SU-DHL-6 (cell line): ENCODE measurements around the gene LRRC75A.

Source experiments
- H2AFZ ChIP-seq: fragments of 200-600 bp; sonication (generic); 2 replicates; pipeline ENCODE4 v1.6.1; 2014; ENCODE audit warnings: low read depth, mild to moderate bottlenecking, moderate library complexity, mixed read lengths, antibody characterized with exemption, low read length; ENCODE audit not compliant: severe bottlenecking
- H3F3A ChIP-seq: fragments of 200-600 bp; shearing (Covaris generic); 2 replicates; pipeline ENCODE4 v1.6.0; 2016; ENCODE audit warnings: antibody characterized with exemption, mild to moderate bottlenecking; ENCODE audit not compliant: insufficient read depth
- H3K27ac ChIP-seq: fragments of 200-600 bp; sonication (generic); 2 replicates; pipeline ENCODE4 v1.5.1; 2016; ENCODE audit warnings: low read depth, mild to moderate bottlenecking, low read length, moderate library complexity, mixed read lengths
- H3K27me3 ChIP-seq: fragments of 200-600 bp; sonication (generic), shearing (Covaris generic); 2 replicates; pipeline ENCODE4 v1.6.0; 2014; ENCODE audit warnings: mild to moderate bottlenecking, low read length
- H3K36me3 ChIP-seq: fragments of 200-600 bp; sonication (generic); 2 replicates; pipeline ENCODE4 v1.6.1; 2014; ENCODE audit warnings: mild to moderate bottlenecking, low read length, mixed read lengths
- H3K4me2 ChIP-seq: fragments of 300-600, 200-600 bp; shearing (Covaris generic), sonication (generic); 2 replicates; pipeline ENCODE4 v1.6.0; 2014; ENCODE audit warnings: low read length, low read depth, mild to moderate bottlenecking; ENCODE audit not compliant: poor library complexity, severe bottlenecking
- H3K4me3 ChIP-seq: fragments of 200-600 bp; sonication (generic); 2 replicates; pipeline ENCODE4 v1.5.1; 2014; ENCODE audit warnings: antibody characterized with exemption, low read length, mild to moderate bottlenecking, mixed read lengths; ENCODE audit not compliant: insufficient read depth, poor library complexity, severe bottlenecking
- H3K79me2 ChIP-seq: fragments of 200-600 bp; sonication (generic); 2 replicates; pipeline ENCODE4 v1.6.1; 2014; ENCODE audit warnings: mild to moderate bottlenecking, low read length, moderate library complexity; ENCODE audit not compliant: insufficient read depth
- H3K9ac ChIP-seq: fragments of 200-600 bp; sonication (generic); 2 replicates; pipeline ENCODE4 v1.7.0; 2014; ENCODE audit warnings: mild to moderate bottlenecking, low read length
- H3K9me2 ChIP-seq: fragments of 200-600 bp; sonication (generic); replicated peaks from 2 replicates; pipeline ENCODE4 v1.6.1; 2014; ENCODE audit warnings: low read length; ENCODE audit not compliant: insufficient read depth
- H3K9me3 ChIP-seq: fragments of 200-600 bp; sonication (generic); 2 replicates; pipeline ENCODE4 v1.6.1; 2014; ENCODE audit warnings: low read length, mixed read lengths; ENCODE audit not compliant: insufficient read depth
- H4K20me1 ChIP-seq: fragments of 200-600 bp; sonication (generic); 2 replicates; pipeline ENCODE4 v1.6.1; 2014; ENCODE audit warnings: low read depth, mild to moderate bottlenecking, antibody characterized with exemption, low read length, moderate library complexity, mixed read lengths
- EZH2phosphoT487 ChIP-seq: fragments of 200-600 bp; sonication (generic), shearing (Covaris generic); conservative IDR thresholded peaks from 2 replicates; pipeline ENCODE4 v1.6.1; 2018; ENCODE audit warnings: mild to moderate bottlenecking, antibody characterized with exemption, low read length, moderate library complexity, mixed read lengths
- TF ChIP-seq, protein P1 (sequence below): fragments of 200-600 bp; sonication (generic); IDR thresholded peaks from one replicate; pipeline ENCODE4 v1.5.1; 2017; ENCODE audit warnings: antibody characterized with exemption, mild to moderate bottlenecking, low read length, moderate library complexity; ENCODE audit not compliant: insufficient read depth, poor library complexity, severe bottlenecking

LRRC75A gene

DNA sequence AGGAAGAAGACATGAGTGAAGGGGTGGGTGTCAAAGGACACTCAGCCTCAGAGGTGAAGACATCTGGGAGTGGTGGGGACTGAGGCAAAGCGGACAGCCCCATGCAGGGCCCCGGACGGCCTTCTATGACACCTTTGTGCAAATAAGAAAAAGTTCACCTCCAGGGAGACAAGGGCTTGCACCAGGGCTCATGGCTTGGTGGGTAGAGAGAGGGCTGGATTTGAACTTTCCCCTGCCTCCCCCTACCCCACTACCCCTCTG lies 30.5 kb downstream of the LRRC75A start:
- Histone ChIP-seq H3K79me2 (no peaks in the 10 kb centered on the region), H3K27ac (no peak overlapping the region), H4K20me1 (no peaks in the 10 kb centered on the region), H3K9me3 (no peaks in the 10 kb centered on the region), H3K36me3 (no peaks in the 10 kb centered on the region), H2AFZ (no peak overlapping the region), H3K9ac (no peak overlapping the region), H3K27me3 (no peaks in the 10 kb centered on the region), H3F3A (no peaks in the 10 kb centered on the region), H3K4me2 (no peak overlapping the region), H3K4me3 (no peak overlapping the region), H3K9me2 (no peaks in the 10 kb centered on the region)
- no peak for TF ChIP-seq EZH2phosphoT487
- TF ChIP-seq, protein P1, sequence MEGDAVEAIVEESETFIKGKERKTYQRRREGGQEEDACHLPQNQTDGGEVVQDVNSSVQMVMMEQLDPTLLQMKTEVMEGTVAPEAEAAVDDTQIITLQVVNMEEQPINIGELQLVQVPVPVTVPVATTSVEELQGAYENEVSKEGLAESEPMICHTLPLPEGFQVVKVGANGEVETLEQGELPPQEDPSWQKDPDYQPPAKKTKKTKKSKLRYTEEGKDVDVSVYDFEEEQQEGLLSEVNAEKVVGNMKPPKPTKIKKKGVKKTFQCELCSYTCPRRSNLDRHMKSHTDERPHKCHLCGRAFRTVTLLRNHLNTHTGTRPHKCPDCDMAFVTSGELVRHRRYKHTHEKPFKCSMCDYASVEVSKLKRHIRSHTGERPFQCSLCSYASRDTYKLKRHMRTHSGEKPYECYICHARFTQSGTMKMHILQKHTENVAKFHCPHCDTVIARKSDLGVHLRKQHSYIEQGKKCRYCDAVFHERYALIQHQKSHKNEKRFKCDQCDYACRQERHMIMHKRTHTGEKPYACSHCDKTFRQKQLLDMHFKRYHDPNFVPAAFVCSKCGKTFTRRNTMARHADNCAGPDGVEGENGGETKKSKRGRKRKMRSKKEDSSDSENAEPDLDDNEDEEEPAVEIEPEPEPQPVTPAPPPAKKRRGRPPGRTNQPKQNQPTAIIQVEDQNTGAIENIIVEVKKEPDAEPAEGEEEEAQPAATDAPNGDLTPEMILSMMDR: no peak

DNA sequence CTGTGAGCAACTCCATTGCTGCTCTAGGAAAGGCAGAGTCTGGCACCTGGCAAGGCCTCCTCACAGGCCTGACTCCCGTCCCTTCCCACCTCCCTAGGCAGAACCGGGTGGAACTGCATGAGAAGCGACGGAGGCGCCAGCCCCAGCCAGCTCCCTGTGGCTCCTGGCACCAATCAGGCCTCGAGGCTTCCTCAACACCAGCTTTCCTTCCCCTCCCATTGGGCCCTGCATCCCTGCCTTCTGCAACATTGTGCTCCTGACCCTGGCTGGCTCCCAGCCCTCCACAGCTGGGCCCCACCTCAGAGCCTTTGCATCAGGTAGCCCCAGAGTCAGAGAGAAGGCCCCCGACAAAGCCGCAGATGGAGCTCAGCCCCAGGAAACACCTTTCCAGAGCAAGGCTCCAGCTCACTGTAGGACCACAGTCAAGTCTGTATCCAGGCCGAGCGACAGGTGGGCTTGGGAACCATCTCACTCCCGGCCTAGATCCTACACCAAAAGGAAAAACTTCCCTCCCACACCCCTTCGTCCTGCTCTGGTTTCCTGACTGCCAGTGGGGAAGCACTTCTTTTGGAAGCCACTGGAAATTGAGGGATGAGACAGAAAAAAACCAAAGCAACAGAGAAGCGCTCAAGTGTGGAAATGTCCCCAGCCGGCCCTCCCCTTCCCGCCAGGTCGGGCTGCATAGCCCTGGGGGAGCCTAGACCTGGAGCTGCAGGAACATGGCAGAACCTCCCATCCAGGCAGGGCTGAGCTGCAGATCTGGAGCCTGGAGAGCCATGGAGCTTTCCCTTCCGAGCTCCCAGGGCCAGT lies 31.0 kb downstream of the LRRC75A start:
- no peaks in the 10 kb centered on the region for H3K27me3 ChIP-seq
- no peaks in the 10 kb centered on the region for H3K36me3 ChIP-seq
- H3K4me3 ChIP-seq: no peak overlapping the region
- no peak overlapping the region for H3K4me2 ChIP-seq
- H3K9me3 ChIP-seq: no peaks in the 10 kb centered on the region
- no peak overlapping the region for H3K27ac ChIP-seq
- no peaks in the 10 kb centered on the region for H3K79me2 ChIP-seq
- H3F3A ChIP-seq: no peaks in the 10 kb centered on the region
- H3K9me2 ChIP-seq: no peaks in the 10 kb centered on the region
- TF ChIP-seq, protein P1: no peak
- TF ChIP-seq EZH2phosphoT487: no peak
- H2AFZ ChIP-seq: no peak overlapping the region
- no peaks in the 10 kb centered on the region for H4K20me1 ChIP-seq
- H3K9ac ChIP-seq: no peak overlapping the region

DNA sequence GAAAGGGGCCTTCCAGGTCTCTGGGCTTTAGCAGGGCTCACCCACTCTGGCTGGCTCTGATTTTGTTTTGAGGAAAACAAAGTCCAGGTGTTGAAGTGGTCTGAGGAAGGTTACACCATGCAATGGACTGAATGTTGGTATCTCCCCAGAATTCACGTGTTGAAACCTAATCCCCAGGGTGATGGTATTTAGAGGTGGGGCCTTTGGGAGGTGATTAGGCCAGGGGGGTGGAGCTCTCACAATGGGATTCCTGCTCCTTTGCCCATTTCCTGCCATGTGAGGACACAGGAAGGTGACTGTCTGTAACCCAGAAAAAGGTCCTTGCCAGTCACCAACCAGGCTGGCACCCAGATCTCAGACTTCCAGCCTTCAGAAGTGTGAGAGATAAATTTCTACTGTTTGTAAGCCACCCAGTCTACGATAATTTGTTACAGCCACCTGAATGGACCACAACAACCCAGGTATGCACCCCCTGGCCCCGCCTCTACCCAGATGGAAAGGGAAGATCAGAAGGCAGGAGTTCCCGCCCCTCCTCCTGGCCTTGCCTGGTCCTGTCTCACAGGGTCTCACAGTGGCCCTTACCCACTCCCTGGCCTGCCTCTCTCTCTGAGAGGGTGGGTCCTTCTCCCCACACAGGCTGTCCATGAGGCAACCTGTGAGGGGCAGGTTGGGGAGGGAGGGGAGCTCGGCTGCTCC lies 32.0 kb downstream of the LRRC75A start:
- Histone ChIP-seq H3K36me3 (no peaks in the 10 kb centered on the region), H3K4me2 (no peak overlapping the region), H3K9me3 (no peaks in the 10 kb centered on the region), H3K79me2 (no peaks in the 10 kb centered on the region), H3K27me3 (no peaks in the 10 kb centered on the region), H3K4me3 (no peak overlapping the region), H2AFZ (no peak overlapping the region), H3K27ac (no peak overlapping the region), H3F3A (no peaks in the 10 kb centered on the region), H3K9me2 (no peaks in the 10 kb centered on the region), H3K9ac (no peak overlapping the region), H4K20me1 (no peaks in the 10 kb centered on the region)
- TF ChIP-seq, protein P1: no peak
- no peak for TF ChIP-seq EZH2phosphoT487
